DND-41 (cell line): ENCODE data around the gene HOXA2.
A peak's percentile ranks its signal among the peaks of the same experiment; 100 is the strongest.

Experiments used
- ATAC-seq: fragments of 200-7000 bp; cut with Tn5 transposase; 3 replicates; pipeline ENCODE4 v1.9.1; 2021; ENCODE audit warnings: low read depth; ENCODE audit not compliant: insufficient read depth
- DNase-seq: peaks from one replicate; pipeline ENCODE4 v3.0.0-alpha.2; 2020
- H2AFZ ChIP-seq: 2 replicates; pipeline ENCODE4 v1.6.0; 2012; ENCODE audit warnings: low read depth, low read length
- H3K27ac ChIP-seq: 2 replicates; pipeline ENCODE4 v1.5.1; 2012; ENCODE audit warnings: low read length, inconsistent platforms
- H3K27me3 ChIP-seq: fragments of 200-600 bp; sonication (generic); 2 replicates; pipeline ENCODE4 v1.6.0; 2012; ENCODE audit warnings: low read length, mild to moderate bottlenecking, inconsistent platforms; ENCODE audit not compliant: insufficient read depth, poor library complexity
- H3K36me3 ChIP-seq: 2 replicates; pipeline ENCODE4 v1.5.1; 2012; ENCODE audit warnings: low read length, inconsistent platforms; ENCODE audit not compliant: insufficient read depth
- H3K4me1 ChIP-seq: 2 replicates; pipeline ENCODE4 v1.5.1; 2012; ENCODE audit warnings: mild to moderate bottlenecking, low read length; ENCODE audit not compliant: insufficient read depth
- H3K4me2 ChIP-seq: 2 replicates; pipeline ENCODE4 v1.6.0; 2012; ENCODE audit warnings: mild to moderate bottlenecking, moderate library complexity, low read length, inconsistent platforms; ENCODE audit not compliant: insufficient read depth
- H3K4me3 ChIP-seq, 2 experiments: fragments of 200-600 bp in 1 of 2; shearing (Covaris generic) in 1 of 2; 2 replicates each; pipeline ENCODE4 v1.5.1; 2012 to 2016; ENCODE audit warnings: inconsistent platforms in 2 of 2, low read length in 2 of 2, mild to moderate bottlenecking in 2 of 2, low read depth in 1 of 2, moderate library complexity in 1 of 2
- H3K79me2 ChIP-seq: 2 replicates; pipeline ENCODE4 v1.6.0; 2012; ENCODE audit warnings: low read length, inconsistent platforms; ENCODE audit not compliant: insufficient read depth
- H3K9ac ChIP-seq: 2 replicates; pipeline ENCODE4 v1.6.0; 2012; ENCODE audit warnings: low read depth, mild to moderate bottlenecking, inconsistent platforms, low read length, moderate library complexity
- H3K9me3 ChIP-seq: 2 replicates; pipeline ENCODE4 v1.5.1; 2012; ENCODE audit warnings: low read length, moderate library complexity, mild to moderate bottlenecking, inconsistent platforms; ENCODE audit not compliant: insufficient read depth, severe bottlenecking
- H4K20me1 ChIP-seq: 2 replicates; pipeline ENCODE4 v1.6.0; 2012; ENCODE audit warnings: low read length; ENCODE audit not compliant: insufficient read depth
- EZH2 ChIP-seq: IDR thresholded peaks from 3 replicates; pipeline ENCODE4 v1.6.1; 2012; ENCODE audit warnings: borderline replicate concordance, low read depth, mild to moderate bottlenecking, moderate library complexity, low read length, inconsistent platforms; ENCODE audit not compliant: severe bottlenecking
- TF ChIP-seq, protein P1 (sequence below): IDR thresholded peaks from 2 replicates; pipeline ENCODE4 v1.5.1; 2012; ENCODE audit warnings: borderline replicate concordance, low read length, moderate library complexity, mild to moderate bottlenecking; ENCODE audit not compliant: poor library complexity, severe bottlenecking; ENCODE audit errors: extremely low read depth

The HOXA2 gene

DNA sequence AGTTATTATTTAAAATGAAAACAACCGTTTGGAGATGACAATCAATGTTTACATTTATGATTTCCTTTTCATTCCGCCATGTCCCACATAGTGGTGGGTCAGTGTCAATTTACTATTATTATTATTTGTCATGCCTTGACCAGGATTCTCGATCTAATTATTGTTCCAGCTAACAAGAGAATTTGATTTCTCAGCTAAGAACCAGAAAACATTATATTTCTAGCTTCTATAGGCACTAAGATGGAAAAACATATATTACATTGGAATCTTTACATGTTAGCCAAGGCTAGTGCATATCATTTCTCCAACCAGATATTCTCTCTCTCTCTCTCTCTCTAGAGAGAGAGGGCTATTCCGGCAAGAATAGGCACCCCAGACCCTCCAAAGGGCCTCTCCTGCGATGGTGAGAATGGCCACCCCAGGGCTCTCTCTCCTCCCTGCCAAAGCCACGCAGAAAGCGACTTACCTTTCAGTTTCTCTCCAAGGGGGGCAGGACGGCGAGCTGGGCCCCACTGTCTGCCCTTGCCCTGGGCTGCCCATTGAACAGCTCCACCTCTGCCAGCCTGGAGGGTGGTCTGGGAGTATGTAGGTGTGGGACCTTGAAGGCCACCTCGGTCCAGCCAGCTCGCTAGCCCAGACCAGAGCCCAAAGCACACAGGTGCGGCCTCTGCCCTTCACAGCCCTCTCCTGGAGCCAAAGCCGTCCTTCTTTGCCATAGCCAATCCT is 47.5 kb upstream of the HOXA2 start:
- Histone ChIP-seq H3K27me3 (no peaks in the 10 kb centered on the region), H3K27ac (peak overlapping the region; percentile 80), H3K4me3 (peak overlapping the region; percentile 27 to 64), H4K20me1 (no peaks in the 10 kb centered on the region), H3K4me2 (peak overlapping the region; percentile 69), H3K36me3 (peaks cover 9% of the 10 kb centered on the region; the same call in 1 of the 2 replicates), H3K4me1 (peaks cover 31% of the 10 kb centered on the region), H3K9ac (peak overlapping the region; percentile 73), H3K79me2 (peaks cover 28% of the 10 kb centered on the region), H3K9me3 (no peaks in the 10 kb centered on the region), H2AFZ (peak overlapping the region; percentile 82)
- ATAC-seq (peak; percentile 62), DNase-seq (no peak)
- TF ChIP-seq, protein P1, sequence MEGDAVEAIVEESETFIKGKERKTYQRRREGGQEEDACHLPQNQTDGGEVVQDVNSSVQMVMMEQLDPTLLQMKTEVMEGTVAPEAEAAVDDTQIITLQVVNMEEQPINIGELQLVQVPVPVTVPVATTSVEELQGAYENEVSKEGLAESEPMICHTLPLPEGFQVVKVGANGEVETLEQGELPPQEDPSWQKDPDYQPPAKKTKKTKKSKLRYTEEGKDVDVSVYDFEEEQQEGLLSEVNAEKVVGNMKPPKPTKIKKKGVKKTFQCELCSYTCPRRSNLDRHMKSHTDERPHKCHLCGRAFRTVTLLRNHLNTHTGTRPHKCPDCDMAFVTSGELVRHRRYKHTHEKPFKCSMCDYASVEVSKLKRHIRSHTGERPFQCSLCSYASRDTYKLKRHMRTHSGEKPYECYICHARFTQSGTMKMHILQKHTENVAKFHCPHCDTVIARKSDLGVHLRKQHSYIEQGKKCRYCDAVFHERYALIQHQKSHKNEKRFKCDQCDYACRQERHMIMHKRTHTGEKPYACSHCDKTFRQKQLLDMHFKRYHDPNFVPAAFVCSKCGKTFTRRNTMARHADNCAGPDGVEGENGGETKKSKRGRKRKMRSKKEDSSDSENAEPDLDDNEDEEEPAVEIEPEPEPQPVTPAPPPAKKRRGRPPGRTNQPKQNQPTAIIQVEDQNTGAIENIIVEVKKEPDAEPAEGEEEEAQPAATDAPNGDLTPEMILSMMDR, result no peak
- no peak for TF ChIP-seq EZH2

DNA sequence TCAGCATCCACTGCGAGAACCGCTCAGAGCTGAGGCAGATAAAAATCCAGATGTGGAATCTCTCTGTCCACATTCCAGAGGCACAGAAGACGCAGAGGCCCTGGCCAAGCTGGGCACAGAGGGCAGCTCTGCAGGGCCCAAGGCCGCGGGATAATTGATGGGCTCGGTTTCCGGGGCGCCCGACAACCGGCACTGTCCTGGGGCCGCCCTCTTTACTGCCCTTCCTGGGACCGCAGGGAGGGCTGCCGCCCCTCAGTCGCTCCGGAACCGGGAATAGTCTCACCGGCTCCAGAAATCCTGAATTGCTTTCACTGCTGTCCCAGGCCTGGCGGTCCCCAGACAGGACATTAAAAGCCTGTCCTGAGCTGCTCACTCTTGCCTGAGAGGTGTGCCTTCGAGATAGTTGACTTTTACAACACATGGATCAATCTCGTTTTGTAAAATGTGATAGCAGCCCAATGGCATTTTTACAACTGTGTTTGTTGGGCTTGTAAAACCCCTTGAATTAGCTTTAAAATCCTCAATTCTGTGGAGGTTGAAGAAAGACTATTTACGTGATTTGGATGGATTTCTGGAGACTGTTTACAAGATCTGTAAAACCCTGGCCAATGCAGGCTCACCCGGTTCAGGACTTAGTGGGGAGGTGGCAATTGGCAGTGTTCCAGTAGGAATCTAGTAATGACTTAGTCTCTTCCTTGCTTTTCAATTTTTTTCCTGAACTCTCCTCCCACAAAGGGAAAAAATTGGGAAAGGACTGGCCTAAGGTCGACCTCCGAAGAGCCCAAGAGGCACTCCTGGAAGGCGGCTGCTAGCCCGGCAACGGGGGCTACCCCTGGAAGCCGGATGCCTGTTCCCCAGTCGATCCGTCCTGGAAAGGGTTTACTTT is 46.5 kb upstream of the HOXA2 start:
- Histone ChIP-seq H3K36me3 (peaks cover 9% of the 10 kb centered on the region; the same call in 1 of the 2 replicates), H2AFZ (0 out of 2 replicates have a peak overlapping the region, but pooled peaks have one; percentile 29), H3K27ac (peak overlapping the region; percentile 80; the same call in 1 of the 2 replicates), H4K20me1 (no peaks in the 10 kb centered on the region), H3K9me3 (no peaks in the 10 kb centered on the region), H3K27me3 (no peaks in the 10 kb centered on the region), H3K4me1 (peaks cover 28% of the 10 kb centered on the region), H3K4me2 (peak overlapping the region; percentile 69), H3K9ac (peak overlapping the region; percentile 73), H3K4me3 (peak overlapping the region in 1 of 2 experiments; percentile 64; a peak in 2 of 4 replicates), H3K79me2 (peaks cover 28% of the 10 kb centered on the region)
- no peak for ATAC-seq
- TF ChIP-seq EZH2, result no peak
- TF ChIP-seq, protein P1, result no peak
- no peak for DNase-seq

DNA sequence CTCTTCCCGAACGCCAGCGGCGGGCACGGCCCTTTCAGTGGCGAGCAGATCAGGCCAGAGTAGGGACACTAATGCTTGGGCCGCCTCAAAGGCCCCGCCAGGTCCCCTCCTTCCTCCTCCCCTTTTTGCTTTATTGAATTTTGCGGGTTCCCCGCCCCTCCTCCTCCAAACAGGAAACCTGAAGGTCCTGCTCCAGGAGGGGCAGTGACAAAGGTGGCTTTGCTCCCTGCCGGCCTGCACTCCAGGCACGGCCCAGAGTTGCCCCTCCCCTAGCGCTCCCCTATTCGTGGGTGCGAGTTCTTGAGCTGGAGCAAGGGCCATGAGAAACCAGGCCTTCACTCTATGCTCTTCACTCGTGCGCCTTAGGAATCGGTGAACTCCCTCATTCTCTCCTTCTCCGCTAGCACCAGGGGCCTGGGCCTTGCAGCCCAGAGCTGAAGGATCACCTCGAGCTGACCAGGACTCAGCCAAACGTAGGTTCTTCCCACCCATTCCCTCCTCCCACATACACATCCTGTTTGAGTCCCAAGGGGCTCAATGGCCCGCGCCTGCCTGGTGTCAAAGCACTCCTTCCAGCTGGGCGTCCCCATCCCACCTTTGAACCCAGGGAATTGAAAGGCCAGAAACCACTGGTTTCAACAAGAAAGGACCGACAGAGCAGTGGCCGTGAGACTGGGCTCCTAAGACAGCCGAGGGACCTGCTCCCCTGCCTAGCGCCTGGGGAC is 45.7 kb upstream of the HOXA2 start:
- Histone ChIP-seq H4K20me1 (no peaks in the 10 kb centered on the region), H3K9ac (peak overlapping the region; percentile 73; the same call in 1 of the 2 replicates), H3K36me3 (peaks cover 9% of the 10 kb centered on the region; the same call in 1 of the 2 replicates), H3K9me3 (no peaks in the 10 kb centered on the region), H3K4me2 (peak overlapping the region; percentile 69), H3K4me1 (peaks cover 28% of the 10 kb centered on the region), H3K4me3 (peak overlapping the region in 1 of 2 experiments; percentile 64; a peak in 1 of 4 replicates), H3K27ac (peak overlapping the region; percentile 13; the same call in 1 of the 2 replicates), H2AFZ (no peak overlapping the region), H3K79me2 (peaks cover 28% of the 10 kb centered on the region), H3K27me3 (no peaks in the 10 kb centered on the region)
- DNase-seq (no peak), ATAC-seq (no peak)
- TF ChIP-seq EZH2, result no peak
- TF ChIP-seq, protein P1, result no peak
